Measurements from ENCODE around the gene VASP.
A peak's percentile ranks its signal among the peaks of the same experiment; 100 is the strongest.

The VASP gene

DNA sequence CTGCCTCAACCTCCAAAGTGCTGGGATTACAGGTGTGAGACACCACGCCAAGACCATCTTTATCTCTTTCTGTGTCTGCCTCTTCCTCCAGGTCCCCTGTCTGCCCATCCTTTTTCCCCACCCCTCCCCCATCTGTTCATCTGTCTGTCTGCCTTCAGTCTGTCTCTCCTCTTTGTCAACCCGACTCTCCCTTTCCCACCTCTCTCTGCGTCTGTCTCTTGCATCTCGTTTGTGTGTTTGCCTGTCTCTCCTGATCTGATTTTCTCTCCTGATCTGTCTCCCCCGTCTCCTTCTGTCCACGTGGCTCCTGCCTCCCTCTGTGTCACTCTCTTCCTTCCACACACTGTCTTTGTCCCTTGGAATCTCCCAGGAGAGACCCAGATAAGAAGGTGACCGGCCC is 10.0 kb downstream of the VASP start:
- TF ChIP-seq, protein P1, sequence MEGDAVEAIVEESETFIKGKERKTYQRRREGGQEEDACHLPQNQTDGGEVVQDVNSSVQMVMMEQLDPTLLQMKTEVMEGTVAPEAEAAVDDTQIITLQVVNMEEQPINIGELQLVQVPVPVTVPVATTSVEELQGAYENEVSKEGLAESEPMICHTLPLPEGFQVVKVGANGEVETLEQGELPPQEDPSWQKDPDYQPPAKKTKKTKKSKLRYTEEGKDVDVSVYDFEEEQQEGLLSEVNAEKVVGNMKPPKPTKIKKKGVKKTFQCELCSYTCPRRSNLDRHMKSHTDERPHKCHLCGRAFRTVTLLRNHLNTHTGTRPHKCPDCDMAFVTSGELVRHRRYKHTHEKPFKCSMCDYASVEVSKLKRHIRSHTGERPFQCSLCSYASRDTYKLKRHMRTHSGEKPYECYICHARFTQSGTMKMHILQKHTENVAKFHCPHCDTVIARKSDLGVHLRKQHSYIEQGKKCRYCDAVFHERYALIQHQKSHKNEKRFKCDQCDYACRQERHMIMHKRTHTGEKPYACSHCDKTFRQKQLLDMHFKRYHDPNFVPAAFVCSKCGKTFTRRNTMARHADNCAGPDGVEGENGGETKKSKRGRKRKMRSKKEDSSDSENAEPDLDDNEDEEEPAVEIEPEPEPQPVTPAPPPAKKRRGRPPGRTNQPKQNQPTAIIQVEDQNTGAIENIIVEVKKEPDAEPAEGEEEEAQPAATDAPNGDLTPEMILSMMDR (conservative IDR thresholded peaks at IDR 0.05; ENCODE audit: low read depth, low read length) = no peak
- H3K4me3 ChIP-seq (ENCODE audit: low read depth, low read length) = no peak overlapping the region
- no peak for DNase-seq (ENCODE audit: low read depth)

DNA sequence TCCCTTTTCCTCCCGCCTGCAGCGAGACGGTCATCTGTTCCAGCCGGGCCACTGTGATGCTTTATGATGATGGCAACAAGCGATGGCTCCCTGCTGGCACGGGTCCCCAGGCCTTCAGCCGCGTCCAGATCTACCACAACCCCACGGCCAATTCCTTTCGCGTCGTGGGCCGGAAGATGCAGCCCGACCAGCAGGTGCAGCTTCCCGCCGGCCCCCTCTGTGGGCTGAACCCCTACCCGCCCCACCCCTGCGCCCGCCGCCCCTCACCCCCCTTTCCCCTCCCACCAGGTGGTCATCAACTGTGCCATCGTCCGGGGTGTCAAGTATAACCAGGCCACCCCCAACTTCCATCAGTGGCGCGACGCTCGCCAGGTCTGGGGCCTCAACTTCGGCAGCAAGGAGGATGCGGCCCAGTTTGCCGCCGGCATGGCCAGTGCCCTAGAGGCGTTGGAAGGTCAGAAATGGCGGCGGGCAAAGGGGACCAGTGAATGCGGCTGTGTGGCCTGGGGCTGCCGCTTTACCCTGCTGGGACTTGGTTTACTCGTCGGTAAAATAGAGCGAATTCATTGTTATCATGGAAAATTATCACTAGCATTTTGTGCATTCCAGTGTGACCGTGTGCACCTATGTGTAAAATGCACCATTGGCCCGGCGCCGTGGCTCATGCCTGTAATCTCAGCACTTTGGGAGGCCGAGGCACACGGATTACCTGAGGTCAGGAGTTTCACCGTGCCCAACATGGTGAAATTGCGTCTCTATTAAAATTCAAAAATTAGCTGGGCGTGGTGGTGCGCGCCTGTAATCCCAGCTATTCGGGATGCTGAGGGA is 10.6 kb downstream of the VASP start:
- TF ChIP-seq, protein P1 (conservative IDR thresholded peaks at IDR 0.05; ENCODE audit: low read depth, low read length) = no peak
- no peak for DNase-seq (ENCODE audit: low read depth)
- no peak overlapping the region for H3K4me3 ChIP-seq (ENCODE audit: low read depth, low read length)

DNA sequence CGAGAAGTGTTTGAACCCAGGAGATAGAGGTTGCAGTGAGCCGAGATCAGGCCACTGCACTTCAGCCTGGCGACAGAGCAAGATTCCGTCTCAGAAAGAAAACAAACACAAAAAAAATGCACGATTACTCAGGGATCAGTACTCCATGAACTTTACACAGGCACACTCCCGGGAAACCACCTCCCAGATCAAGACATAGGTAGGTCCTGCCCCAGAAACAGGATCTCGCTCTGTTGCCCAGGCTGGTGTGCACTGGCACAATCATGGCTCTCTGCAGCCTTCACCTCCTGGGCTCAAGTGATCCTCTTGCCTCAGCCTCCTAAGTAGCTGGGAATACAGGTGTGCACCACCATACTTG is 11.2 kb downstream of the VASP start:
- H3K4me3 ChIP-seq (ENCODE audit: low read depth, low read length) = no peak overlapping the region
- TF ChIP-seq, protein P1 (conservative IDR thresholded peaks at IDR 0.05; ENCODE audit: low read depth, low read length) = no peak
- DNase-seq (ENCODE audit: low read depth) = no peak

DNA sequence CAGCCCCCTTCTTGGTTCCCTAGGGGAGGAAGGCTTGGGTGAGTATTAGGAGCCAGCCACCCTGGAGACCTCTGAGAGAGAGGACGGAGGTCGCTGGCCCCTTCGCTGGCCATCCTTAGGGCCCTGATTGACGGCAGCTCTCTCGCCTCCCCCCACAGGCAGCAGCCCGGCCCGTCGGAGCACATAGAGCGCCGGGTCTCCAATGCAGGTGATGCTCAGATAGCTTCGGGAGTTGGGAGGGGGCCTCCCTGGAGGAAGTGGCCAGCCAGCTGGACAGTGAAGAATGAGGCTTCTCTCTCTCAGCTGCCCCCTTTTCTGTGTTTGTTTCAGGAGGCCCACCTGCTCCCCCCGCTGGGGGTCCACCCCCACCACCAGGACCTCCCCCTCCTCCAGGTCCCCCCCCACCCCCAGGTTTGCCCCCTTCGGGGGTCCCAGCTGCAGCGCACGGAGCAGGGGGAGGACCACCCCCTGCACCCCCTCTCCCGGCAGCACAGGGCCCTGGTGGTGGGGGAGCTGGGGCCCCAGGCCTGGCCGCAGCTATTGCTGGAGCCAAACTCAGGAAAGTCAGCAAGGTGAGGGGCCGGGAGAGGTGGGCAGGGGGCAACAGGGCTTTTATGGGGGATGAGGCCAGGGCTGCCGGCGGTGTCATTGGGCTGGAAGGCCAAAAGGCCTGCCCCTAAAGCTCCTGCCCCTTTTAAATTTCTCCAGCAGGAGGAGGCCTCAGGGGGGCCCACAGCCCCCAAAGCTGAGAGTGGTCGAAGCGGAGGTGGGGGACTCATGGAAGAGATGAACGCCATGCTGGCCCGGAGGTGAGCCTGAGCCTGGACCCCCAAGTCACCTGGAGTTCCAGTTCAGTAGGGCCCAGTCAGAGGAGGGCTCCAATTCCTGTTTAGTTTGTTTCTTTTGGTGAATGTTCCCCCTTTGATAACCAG is 15.0 kb downstream of the VASP start:
- no peak overlapping the region for H3K4me3 ChIP-seq (ENCODE audit: low read depth, low read length)

DNA sequence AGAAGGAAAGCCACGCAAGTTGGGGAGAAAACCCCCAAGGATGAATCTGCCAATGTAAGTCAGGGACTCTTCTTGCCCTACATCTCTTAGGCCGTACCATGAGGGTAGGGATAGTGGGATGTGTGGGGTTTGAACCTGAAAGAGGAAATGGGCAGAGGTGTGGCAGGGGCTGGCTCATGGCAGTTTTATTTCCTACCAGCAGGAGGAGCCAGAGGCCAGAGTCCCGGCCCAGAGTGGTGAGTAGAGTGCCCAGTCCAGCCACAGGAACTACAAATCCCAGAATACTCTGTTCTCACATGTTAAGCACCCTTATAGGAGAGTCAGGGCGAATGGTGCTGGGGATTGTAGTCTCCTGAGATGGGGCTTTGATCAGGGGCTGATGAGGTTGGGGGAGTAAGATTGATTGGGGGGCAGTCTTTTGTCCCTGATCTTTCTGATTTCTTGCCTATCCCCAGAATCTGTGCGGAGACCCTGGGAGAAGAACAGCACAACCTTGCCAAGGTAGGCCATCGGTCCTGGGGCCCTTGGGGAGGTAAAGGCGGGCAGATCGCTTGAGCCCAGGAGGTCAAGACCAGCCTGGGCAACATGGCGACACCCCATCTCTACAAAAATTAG is 16.5 kb downstream of the VASP start:
- TF ChIP-seq, protein P1 (conservative IDR thresholded peaks at IDR 0.05; ENCODE audit: low read depth, low read length) = peak; percentile 90
- no peak overlapping the region for H3K4me3 ChIP-seq (ENCODE audit: low read depth, low read length)
- peak; percentile 91 for DNase-seq (ENCODE audit: low read depth)

More for the DNA sequence above, 15.0 kb downstream of the VASP start:
- TF ChIP-seq, protein P1 (conservative IDR thresholded peaks at IDR 0.05; ENCODE audit: low read depth, low read length) = no peak
- no peak for DNase-seq (ENCODE audit: low read depth)

DNA sequence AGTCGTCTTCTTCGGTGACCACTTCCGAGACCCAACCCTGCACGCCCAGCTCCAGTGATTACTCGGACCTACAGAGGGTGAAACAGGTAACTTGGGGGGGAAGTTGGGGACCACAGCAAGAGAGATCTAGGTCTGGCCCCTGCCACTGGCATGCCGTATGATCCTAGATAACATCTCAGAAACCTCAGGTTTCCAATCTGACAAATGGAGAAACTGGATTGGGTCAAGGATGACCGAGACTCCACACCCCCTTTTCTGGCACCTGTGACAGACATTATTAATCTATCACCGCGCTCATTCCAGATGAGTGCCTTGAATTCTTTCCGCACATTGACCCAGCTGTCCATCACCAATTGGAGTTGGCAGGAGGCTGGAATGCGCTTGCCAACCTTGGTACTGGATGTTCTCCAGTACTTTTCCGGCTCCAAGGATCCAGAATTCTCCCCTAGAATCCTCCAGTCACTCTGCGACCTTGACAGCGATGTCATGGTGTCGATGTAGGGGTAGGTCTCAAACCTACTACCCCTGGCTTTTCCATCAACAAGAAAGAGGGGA is 17.4 kb downstream of the VASP start:
- H3K4me3 ChIP-seq (ENCODE audit: low read depth, low read length) = no peak overlapping the region
- TF ChIP-seq, protein P1 (conservative IDR thresholded peaks at IDR 0.05; ENCODE audit: low read depth, low read length) = no peak
- no peak for DNase-seq (ENCODE audit: low read depth)
